Stimulated activated CD8-positive, alpha-beta memory T cell treated with anti-CD3 and anti-CD28 coated beads, Interleukin-4, amount 100 ng/mL, for 24 hours (primary cell): ENCODE results near the gene SLC25A11.
A peak's percentile ranks its signal among the peaks of the same experiment; 100 is the strongest.

Source experiments
- DNase-seq: peaks from one replicate; pipeline ENCODE4 v3.0.0-alpha.2; 2020; ENCODE audit warnings: low read depth

The SLC25A11 gene, protein sequence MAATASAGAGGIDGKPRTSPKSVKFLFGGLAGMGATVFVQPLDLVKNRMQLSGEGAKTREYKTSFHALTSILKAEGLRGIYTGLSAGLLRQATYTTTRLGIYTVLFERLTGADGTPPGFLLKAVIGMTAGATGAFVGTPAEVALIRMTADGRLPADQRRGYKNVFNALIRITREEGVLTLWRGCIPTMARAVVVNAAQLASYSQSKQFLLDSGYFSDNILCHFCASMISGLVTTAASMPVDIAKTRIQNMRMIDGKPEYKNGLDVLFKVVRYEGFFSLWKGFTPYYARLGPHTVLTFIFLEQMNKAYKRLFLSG

DNA sequence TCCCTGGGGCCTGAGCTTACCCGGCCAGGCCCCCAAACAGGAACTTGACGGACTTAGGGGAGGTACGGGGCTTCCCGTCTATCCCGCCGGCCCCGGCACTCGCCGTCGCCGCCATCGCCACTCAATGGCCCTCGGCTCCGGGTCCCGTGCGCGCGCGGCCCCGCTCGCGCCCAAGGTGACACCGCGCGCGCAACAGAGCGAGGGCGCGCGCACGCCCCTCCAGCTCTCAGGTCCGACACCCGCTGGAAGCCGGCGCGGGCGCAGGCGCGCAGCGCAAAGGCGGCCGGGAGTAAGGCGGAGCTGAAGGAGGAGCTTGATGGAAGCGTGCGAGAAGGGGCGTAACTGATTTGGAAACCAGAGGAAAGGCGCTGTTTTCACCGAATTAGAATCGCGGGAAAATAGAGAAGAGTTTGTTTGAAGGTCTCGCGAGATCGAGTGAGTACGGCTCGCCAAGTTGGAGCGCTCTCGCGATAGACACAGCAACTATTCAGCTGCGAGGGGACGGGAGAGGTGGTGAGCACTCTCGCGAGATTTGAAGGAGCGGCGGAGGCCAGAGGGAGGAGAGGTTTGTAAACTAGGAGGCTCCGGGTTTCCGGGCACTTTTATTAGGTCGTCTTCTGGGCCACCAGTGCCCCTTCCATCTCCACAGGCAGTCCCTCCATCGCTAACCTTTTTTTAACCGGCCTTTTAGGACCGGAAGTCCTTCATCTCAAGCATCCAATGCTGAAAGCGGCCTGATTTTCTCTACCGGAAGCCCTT is at the start of gene SLC25A11, which contains the start of gene RNF167:
Gene SLC25A11, minus strand, starts transcription at position 251 of the 759 bp plus-strand sequence. Its CDS starts 136 bp downstream, at position 115.
Gene RNF167, plus strand, starts transcription at position 473 of the 759 bp plus-strand sequence. CDS start 642 bp downstream, outside the sequence.
- peak; percentile 91 for DNase-seq

DNA sequence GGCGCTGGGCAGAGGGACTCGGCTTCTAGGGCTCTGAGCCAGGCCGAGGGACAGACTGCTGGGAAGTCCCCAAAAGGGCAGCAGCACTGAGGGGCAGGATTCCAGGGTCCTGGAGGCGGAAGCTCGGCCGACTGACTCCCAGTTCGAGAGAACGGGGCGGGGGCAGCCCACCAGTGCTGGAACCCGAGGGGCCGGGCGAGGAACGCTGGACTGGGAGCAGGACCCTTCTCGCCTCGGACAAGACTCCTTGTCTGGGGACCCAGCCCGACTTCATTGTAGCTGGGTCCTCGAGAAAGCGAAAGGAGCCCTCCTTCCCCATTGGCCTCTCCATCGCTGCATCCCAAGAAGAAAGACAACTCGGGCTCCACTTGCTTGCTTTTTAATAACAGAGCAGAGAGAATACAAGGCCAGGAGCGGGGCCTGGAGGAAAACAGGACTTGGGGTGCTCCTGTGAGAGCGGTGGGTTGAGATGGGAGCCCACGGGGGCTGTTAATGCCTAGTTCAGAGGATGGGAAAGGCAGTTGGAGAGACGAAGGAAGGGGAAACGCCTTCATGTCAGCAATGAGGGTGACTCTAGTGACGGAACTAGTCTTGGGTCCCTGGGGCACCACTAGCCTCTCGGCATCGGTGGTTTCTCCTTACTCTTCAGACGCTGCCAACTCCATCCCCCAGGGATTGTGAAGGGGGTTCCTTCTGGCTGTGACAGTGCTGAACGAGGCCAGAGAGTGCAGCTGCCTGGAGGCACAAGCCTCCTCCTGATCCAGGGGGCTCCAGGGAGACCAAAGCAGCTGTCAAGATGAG is 48.1 kb upstream of the SLC25A11 start:
- DNase-seq, result no peak

DNA sequence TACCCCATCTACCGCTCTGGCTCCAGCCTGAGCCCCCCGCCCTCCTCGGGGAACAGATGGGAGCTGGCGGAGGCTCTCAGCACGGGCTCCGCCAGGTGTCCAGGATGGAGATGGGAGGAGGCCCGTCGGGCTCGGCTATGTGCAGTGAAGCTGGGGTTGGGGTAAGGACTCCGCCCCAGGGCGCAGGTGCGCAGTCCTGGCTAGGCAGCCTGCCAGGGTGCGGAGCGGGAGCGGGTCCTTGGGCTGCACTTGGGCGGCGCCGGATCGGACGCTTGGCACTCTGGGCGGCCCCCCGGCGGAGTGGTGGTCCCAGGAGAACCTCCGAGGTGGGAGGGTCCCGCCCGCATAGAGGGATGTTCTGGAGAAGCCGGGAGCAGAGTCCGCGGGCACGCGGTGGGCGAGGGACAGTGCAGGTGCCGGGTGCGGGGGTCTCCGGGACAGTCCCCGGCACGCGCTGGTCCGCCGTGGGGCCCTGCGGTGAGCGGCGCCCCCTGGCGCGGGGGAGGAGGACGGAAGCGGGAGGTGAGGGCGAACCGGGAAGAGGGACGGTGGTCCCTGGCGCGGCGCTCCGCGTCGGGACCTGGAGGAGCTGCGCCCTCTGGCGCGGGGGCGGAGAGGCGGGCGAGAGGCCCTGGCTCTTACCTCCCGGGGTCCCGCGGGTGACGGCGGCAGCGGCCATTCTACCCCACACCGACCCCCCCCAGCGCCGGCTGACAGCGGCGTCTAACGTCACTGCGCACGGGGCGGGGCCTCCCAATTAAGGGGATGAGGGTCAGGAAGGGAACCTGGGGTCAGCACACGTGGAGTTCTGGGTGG is 47.3 kb upstream of the SLC25A11 start, which contains the start of gene CAMTA2:
Gene CAMTA2, minus strand, starts transcription at position 725 of the 816 bp plus-strand sequence. CDS start 1,453 bp downstream, outside the sequence.
- DNase-seq, result peak; percentile 84

DNA sequence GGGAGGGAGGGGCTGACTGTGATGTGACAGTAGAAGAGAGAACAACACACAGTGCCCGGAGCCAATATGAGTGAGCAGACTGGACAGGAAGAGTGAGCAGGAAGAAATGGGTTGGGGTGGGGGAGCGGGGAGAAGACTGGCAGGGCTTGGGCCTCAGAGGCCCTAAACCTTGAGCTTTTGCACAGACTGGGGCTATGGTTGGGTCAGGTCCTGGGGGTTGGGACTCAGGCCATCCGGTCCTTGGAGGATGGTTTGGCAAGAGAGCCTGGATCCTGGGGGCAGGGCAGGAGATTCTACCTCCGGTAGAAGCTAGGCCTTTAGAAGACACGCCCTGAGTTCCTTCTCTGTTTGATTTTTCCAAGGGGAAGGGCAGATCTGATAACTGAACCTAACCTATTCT is 46.6 kb upstream of the SLC25A11 start:
- no peak for DNase-seq

DNA sequence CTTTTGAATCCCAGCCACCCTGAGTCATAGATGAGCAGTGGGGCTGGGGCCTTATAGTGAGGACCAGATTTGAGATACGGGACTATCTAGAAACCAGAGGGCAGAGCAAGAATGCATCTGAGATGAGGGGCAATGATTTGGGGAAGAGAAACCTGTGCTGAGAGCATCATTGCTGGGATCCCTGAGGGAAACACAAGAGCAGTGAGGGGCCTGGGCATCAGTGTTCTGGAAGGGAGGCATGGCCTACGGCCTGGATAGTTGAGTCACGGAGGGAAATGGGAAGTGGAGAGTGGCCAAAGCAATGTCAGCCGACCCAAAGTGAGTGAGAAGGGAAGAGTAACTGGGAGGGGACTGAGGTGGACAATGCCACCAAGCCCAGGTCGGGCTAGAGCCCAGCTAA is 42.5 kb upstream of the SLC25A11 start:
- no peak for DNase-seq

DNA sequence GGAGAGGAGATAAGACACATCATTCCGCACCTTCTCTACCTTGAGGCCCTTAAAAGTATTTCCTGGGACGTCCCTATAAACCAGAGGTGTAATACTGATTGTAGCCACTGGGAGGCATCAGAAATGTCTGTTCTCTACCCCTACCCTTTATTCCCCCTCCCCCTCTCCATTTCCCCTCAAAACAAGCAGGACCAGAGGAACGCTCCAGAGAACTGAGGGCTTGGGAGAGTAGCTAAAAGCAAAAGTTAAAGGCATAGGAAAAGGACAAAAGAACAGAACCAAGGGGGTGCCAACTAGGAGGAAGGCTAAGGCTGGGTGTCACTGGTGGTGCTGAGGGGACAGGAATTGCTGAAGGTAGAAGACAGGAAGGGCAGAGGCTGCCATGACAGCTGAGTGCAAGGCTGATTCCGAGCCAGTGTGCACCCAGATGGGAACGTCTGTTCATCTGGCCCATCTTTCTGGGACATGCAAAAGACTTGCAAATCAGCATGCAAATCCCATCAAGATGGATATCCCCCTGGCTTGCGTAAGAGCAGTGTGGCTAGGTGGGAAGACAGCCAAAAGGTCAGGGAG is 40.9 kb upstream of the SLC25A11 start:
- no peak for DNase-seq

DNA sequence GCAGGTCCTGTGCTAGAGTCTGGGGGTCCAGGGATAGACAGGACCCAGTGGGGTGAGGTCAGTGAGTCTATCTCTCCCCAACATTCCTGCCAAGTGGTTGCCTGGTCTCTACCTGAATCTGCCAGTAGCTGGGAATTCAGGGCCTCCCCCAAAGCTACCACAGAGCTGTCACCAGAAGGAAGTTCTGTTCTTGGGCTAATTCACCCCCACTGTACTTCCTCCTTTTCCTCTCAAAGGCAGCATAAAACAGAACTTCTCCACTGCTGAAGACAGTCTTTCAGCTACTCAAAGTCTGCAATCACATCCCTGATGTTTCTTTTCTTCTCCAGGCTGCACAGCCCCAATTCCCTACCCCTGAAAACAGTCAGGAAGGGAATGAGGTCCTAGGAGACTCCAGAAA is 38.9 kb upstream of the SLC25A11 start:
- no peak for DNase-seq

DNA sequence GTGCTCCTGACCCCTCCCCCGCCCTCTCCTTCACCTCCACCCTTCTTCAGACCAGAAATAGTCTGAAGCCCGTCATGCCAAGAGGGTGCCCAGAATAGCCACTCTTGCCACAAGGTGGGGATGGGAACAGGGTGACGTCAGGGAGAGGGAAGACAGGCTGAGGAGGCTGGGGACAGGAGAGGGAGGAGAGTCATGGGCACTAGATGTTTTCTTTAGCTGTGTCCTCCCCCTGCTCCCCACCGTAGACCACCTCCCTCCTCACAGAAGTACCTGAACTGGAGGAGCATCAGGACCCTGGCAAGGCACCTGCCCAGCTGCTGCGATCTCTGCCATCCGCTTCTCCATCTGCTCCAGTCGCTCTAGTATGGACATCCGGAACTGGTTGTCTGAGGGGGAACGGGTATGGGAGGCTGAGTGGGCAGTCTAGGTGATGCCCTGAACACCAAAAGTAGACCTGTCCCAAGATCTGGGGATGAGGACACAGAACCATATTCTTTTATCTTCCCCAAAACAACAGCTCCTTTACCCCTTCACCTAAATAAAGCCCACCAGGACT is 34.3 kb upstream of the SLC25A11 start:
- DNase-seq, result no peak

DNA sequence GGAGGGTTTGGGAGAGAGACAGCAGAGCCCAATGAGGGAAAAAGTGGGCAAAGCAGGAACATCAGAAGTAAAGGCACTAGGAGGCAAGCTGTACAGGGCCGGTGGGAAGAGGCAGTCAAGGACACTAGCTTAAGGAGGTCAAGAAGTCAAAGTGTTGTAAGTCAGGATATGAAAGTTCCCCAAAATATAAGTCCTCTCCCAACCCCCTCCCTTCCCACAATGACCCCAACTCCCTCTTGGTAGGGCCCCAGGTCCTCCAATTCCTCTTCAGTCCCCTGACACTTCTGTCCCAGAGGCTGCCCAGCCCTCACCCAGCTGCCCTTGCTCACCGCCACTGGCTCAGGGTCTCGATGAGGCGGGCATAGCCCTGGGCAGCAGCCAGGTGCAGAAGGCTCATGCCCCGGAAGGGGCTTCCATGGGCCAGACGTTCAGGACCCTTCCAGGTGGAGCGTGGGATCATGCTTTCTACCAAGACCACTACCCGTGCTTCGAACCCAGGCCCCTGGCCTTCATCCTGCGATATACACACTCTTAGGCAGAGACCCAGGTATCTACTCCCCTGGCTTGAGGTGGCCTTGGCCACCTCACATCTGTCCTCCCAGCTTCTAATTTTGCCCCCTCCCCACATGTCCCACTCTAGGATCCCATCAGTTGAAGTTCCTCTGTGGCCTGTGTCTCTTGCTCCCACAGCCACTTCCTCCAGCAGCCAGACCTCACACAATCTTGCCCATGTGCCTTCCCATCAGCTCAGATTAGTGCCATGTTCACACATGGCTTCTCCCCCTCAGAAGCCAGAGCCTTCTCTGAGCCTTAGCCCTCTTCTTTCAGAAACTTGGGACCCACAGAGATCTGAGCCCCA is 33.6 kb upstream of the SLC25A11 start:
- no peak for DNase-seq

DNA sequence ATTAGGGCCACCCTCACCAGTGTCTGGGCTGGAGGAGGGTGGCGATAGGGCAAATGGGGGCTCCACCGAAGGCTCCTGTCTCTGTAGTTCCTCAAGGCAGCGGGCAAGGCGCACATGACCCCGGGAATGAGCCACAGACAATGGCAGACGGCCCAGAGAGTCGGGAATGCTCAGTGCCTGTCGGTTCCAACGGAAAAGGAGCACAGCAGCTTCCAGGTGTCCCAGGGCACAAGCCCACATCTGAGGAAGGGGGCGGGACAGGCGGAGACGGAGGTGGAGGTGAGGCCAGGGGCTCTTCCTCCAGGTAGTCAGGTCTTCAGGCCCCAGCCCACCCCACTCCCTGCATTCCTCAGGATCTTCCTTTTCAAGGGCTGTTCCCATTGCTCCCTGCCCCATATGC is 32.9 kb upstream of the SLC25A11 start:
- DNase-seq, result no peak

DNA sequence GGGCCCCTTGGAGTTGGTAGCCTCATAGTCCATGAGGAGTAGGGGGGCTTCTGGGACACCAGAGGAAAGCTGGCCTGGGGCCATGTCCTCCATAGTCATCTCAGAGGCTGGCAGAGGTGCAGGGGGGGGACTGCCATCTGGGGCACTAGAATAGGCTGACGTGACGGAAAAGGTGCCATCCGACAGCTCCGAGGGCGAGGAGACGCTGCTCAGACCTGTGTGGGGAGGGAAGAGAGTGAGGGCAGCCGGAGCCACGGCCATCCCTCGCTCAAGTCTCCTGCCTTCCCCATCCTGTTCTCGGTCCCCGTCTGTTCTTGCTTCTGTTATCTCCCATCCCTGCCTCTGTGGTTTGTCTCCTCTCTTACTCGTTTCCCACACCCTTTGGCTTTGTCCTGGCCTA is 32.5 kb upstream of the SLC25A11 start:
- no peak for DNase-seq

DNA sequence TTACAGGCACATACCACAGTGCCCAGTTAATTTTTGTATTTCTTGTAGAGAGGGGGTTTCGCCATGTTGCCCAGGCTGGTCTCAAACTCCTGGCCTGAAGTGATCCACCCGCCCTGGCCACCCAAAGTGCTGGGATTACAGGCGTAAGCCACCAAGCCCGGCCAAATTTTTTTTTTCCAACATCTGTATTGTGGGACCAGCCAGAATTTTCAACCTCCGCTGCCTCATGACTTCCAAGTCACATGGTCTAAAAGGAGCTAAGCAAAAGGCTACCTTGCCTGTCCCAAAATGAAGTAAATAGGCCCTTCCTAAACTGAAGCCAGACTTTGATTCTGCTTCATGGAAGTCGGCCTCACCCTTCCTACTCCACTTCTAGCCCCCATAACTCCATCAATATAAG is 32.0 kb upstream of the SLC25A11 start:
- DNase-seq, result no peak

DNA sequence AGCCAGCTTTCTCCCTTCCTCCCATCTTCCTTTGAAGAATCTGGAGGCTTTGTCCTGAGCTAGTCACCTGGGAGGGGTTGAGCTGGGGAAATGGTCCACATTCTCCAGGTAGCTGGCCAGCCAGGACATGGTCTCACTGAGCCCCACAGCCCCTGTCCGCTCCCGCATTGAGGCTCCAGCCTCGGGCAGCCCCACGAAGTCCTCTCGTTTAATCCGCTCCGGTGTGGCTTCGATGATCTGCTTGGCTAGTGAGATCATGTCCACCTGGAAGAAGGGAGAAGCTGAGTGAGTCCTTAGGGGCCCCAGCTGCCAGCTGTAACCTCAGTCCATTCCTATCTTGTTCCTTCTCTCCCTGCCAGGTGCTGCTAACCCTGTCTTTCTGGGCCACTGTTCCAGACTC is 30.4 kb upstream of the SLC25A11 start:
- DNase-seq, result no peak

DNA sequence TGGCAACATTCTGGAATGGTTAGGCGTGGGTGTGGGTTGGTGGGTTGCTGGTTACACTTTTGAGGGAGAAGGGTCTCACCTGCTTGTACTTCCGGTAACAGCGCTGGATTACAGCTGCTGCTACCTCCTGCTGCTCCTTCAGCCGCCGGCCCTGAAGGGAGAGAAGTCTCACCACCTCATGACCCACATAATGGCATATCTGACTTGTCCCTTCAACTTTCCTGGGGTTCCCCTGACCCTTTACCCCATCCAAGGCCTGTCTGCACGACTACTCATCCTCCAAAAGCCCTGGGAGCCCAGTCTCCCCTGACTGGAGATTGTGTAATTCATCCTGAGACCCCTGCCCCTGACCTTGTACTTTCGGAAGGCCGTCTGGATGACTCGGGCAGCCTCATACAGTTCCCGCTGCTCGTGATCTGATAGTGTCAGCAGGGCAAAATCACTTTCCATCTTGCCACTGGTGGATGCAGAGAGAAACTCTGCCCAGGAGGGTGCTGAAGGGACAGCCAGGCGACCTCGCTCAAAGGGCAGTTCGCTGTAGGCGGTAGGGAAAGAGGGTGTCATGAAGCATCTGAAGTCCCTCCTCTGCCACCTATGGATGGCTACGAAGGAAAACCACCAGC is 29.8 kb upstream of the SLC25A11 start:
- no peak for DNase-seq

DNA sequence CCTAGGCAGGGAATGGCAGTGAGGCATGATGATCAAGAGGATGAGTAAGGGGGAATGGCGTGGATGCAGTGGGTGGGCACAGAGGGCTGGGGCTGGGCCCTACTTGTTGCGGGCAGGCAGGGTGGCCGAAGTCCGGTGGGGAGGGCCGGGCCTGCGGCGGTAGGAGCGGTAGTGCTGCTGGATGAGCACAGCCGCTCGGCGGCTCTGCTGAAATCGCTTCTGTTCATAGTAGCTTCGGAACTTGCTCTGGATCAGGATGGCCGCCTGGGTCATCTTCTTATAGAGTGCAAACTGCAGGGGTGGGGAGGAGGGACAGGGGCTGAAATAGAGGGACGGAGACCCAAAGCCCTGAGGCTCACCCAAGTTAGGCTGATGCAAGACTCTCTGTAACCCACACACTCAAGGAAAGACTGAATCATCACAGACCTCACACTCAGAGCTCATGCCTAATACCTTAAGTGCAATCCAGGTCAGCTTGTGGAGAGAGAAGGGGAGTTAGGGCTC is 29.3 kb upstream of the SLC25A11 start:
- no peak for DNase-seq

DNA sequence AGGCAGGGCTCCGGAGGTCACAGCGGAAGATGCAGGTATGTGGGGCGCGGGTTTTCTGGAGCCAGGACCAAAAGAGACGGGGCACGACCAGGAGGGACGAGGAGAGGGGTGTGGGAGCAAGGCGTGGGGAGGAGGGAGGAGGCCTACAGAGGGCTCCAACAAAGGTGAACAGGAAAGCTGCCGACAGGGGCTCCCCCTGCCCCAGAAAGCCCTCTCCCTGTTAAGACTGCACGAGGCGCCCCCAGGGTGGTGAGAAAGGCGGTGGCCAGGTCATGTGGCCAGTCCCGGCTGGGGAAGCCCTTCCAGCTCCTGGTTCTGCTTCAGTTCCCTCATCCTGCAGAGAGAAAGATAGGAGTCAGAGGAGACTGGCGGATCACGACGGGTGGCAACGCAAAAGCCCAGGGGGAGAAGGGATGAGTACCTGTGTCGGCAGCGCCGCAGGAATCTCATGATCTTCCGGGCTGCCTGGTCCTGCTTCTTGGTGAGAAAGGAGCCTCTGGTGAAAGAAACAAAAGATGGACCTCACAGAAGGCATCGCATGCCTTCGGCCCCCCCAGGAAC is 28.7 kb upstream of the SLC25A11 start:
- DNase-seq, result no peak

DNA sequence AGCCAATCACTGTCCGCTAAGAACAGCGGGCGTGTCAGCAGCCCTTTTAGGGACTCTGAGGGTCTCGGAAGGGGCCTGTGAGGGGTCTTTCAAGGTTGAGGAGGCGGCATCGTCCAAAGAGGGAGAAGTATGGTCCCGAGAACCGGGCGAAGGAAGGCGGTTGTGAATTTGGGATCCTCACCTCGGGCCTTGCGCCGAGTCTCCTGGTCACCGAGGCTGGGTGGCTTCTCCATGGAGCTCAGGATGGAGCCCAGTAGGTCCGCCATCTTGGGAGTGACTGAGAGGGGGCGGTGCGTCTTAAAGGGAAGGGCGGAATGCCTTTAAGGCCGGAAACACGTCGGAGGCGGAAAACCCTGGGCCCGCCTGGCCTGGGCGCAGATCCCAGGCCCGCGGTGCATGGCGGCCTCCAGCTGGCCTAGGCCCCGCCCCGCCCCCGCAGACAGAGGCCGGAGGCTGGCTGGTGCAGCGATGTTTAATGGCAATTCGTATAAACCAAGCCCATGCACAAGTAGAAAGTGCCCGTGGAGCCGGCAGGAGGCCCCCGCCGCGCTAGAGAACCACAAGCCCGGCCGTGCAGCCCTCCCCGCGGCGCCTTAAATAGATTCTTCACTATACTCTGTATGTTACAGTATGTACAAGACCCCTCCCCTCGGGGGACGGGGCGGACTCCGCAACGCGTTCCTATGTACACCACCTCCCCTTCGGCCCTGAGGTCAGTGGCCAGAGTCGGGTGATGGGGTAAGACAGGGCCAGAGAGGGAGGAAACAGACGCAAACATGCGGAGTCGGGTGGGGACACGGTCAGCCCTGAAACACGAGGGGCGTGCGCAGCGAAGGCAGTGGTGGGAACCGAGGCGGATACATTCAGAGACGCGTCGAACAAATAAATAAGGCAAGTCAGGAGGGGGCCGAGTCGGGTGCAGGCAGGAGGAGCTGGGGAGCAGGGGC is 28.0 kb upstream of the SLC25A11 start, which contains the start of gene SPAG7:
Gene SPAG7, minus strand, starts transcription at position 279 of the 947 bp plus-strand sequence. Its CDS starts 13 bp downstream, at position 266.
- peak; percentile 87 for DNase-seq
